Daoy (cell line): Measurements from ENCODE around the gene HMCN1. TPM values are rescaled to one million over a fixed set of nuclear protein-coding genes. Genes with fewer than 3 reads are reported as not detected.

Experiments
- DNase-seq: peaks from one replicate; pipeline ENCODE4 v3.0.0-alpha.2; 2015; ENCODE audit warnings: low read depth
- total RNA-seq: library from RNA; depleted of rRNA; stranded (reverse); fragments of >200 nt; shearing (Covaris generic); gene quantifications from 2 replicates; pipeline ENCODE4 v1.2.3, GENCODE V29; 2014

The HMCN1 gene
- total RNA-seq, 1 experiment from 2014 or later: 2.6 TPM

DNA sequence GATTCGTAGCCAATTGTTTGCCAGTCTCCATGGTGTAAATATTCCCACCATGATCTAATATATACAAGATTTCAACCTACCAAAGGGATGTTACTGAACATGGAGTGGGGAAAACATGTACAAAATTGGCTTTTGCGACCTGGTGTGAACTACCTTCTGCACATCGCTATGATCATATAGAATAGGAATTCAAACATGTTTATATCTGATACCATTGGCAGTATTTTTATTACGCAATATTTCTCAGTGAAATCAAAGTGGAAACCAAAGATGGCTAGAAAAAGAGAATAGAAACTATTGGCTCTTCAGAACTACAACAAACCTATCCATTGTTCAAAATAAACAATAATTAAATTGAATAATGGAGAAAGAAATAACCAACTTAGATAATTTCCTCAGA lies 355.7 kb downstream of the HMCN1 start:
- DNase-seq: no peak

DNA sequence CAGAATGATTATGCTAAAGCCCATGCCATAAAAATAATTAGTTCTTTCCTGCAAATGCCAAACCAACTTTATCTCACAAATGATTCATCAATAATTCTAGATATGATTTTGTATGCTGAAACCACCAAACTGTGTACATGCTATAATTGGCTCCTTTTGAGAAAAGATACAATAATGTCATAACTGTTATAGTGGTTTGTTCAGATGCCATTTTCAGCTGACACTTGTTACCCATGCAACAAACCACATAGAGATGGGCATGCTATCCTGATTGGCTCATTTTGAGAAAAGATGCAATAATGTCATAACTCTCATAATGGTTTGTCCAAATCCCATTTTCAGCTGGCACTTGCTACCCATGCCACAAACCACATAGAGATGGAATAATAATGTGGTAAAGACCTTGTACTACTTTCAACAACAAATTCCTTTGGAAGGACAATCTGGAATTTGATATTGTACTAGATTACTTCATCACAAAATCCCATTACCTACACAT lies 357.1 kb downstream of the HMCN1 start:
- DNase-seq: no peak

DNA sequence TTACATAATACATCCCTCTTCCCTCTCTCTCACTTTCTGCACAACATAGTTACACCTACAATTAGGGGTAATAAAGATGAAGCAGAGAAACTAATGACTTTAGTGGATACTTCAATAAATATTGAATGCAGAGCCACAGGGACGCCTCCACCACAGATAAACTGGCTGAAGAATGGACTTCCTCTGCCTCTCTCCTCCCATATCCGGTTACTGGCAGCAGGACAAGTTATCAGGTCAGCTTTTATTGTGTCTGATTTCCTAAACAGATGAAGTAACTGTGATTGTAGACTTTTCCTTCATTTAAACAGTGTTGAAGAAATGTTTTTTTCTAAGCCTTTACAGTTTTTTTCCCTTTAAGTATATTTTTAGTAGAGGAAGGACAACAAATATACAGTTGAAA lies 359.2 kb downstream of the HMCN1 start:
- DNase-seq: peak; percentile 35

DNA sequence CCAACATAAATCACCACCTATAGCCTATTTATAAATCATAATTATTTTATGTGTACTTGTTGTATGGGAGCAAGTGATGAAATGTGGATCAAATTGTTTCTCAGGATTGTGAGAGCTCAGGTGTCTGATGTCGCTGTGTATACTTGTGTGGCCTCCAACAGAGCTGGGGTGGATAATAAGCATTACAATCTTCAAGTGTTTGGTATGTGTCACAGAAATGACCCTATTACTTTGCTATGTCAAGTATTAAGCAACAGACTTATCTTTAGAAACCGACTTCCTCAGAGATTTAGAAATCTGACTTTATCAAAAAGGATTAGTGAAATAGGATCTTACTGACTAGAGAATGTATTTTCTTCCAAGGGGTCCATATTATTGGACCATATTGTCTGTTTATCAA lies 360.0 kb downstream of the HMCN1 start:
- peak; percentile 60 for DNase-seq

DNA sequence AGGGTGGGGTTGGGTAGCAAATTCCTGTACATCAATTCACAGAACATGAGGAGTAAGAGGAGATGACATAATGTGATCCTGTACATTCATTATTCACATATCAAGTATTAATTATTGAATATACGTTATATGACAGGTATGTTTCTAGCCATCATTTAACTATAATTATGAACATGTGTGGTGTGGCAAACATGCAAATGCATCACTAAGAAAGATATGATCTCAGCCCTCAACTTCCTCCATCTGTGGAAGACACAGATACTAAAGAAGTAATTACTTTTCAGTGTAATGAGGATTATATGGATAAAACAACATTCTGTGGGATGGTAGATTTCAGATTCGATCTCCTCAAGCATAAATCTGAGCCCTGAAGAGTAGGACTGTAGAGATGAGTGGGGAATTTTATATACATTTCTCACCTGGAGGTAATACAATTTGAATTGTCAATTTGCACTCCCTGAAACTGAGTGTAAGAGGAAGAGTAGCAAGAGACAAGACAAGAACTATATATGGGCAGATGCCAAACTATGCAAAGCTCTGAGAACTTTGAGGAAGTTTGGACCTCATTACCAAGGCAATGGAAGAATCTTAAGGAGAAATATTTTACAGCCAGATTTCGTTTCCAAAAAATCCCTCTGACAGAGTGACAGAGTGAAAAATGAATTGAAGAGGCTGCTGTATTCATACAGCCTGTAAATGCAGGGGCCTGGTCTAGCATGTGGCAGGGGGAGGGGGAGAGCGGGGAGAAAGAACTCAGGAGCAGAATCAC lies 365.3 kb downstream of the HMCN1 start:
- no peak for DNase-seq

DNA sequence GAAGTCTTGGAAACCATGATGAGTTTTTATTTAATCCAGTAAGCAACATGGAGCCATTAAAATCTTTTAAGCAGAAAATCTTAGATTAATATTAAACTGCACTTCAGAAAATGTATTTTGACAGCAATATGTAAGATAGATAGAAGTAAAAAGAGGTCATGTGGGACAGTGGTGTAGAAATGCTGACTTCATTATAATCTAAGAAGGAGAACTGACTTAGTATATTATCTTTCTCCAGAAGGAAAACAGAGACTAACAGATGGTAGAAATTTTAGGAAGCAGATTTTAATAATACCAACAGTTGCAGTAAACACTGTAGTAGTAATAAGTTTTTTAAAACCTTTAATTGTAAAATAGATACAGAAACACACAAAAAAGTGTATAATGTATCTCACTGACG lies 367.9 kb downstream of the HMCN1 start:
- DNase-seq: no peak

DNA sequence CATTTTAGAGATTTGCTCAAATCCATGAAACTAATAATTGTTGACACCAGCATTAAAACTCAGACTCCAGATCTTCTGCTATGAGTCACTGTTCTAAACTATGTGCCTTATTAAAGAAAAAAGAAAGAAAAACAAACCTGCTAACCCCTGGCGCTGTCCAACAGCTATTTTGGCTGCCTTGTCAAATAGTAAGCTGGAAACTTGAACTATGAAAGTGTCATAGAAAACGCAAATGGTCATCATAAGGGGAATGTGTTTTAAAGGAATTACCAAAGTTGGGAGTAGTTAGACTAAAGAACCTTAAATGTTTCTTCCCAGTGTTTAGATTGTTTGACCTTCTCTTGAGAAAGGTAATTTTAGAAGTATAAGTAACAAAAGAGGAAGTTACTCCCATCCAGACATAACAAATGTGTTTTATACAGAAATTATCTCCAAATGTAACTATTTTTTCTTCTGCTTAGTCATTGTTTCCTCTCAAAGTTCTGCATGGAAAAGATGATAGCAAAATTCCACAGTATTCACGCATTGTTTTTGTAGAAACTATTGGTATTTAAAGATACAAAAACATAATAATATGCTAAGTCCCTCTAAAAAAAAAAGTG lies 368.5 kb downstream of the HMCN1 start:
- peak; percentile 66 for DNase-seq

DNA sequence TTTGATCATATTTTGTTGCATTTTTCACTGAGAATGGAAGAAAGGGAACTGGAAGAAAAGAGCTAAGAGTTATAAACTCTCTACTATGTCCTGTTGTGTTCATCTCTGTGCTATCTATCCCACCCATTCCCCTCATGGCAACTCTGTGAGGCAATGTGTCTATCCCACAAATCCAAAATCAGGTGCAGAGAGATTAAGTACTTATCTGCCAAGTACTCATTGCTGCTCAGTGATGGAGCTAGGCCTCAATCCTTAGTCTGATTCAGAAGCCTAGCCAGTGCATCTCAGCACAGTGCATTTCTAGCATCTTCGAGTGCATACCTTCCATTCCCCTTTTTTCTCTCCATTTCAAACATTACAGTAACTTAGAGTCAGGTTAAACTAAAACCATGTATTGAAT lies 370.3 kb downstream of the HMCN1 start:
- DNase-seq: no peak

DNA sequence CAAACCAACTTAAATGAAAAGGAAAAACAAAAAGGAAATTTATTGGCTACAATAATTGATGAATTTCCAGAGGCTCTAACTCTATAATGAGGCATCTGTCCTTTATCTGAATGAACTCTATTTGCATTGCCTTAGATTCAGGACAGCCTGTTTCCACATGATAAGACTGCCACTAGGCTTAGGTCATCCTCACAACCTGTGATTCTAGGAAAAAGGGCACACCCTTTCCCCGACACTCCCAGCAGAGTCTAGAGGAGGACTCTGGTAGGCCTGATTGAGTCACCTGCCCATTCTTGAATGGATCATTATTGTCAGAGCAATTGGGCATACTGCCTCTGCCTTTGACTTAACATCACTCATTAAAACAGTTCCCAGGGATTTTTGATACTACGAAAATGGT lies 378.1 kb downstream of the HMCN1 start:
- no peak for DNase-seq

DNA sequence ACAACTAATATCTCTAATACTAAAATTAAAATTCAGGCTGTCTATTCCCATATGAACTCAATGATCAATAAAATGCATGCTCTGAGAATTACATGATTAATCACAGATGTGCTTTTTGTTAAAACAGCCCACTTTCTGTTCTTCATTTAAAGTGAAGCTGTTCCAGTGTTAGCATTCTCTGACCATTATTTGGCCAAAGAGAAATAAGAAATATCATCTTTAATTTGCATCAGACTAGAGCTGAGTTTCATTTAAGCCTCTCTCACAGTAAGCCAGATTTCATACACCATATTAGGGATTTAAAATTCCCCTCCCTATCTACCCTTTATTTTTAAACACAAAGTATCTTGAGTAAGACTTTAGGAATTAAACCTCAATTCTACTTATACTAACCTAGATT lies 379.3 kb downstream of the HMCN1 start:
- no peak for DNase-seq

DNA sequence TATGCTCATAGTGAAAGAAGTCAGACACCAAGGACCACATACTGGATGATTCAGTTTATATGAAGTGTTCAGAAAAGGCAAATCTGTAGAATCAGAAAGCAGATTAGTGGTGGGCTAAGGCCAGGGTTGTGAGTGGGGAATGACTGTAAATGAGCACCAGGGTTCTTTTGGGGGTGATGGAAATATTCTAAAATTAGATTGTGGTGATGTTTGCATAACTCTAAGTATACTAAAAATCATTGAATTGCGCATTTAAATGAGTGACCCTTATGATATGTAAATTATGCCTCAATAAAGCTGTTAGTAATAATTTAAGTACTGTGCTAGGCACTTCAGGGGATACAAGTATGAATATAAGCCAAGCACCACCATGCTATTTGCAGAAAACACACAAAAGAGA lies 384.5 kb downstream of the HMCN1 start:
- no peak for DNase-seq

DNA sequence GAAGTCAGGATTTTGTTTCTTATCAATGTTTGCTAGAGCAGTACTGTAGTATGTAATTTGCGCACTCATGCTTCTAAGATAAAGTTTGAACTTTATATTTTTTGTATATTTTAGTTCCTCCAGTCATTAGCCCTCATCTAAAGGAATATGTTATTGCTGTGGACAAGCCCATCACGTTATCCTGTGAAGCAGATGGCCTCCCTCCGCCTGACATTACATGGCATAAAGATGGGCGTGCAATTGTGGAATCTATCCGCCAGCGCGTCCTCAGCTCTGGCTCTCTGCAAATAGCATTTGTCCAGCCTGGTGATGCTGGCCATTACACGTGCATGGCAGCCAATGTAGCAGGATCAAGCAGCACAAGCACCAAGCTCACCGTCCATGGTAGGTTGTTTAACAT lies 388.6 kb downstream of the HMCN1 start:
- no peak for DNase-seq

DNA sequence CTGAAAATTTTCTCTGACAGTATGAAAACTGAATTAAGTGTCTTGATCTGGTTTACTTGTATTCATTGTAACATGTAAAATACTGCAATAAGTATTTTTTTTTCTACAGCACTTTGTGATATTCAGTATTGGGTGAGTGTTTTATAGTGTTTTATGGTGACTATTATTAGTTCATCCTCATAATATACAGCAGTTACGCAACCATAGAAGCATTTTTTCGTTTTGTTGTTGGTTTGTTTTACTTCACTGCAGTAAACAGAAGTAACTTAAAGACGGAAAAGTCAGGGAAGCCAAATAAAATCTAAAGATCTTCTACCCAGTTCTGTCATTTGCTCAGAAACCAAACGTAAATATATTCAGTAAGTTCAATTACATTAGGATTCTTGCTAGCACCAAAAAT lies 390.8 kb downstream of the HMCN1 start:
- no peak for DNase-seq

DNA sequence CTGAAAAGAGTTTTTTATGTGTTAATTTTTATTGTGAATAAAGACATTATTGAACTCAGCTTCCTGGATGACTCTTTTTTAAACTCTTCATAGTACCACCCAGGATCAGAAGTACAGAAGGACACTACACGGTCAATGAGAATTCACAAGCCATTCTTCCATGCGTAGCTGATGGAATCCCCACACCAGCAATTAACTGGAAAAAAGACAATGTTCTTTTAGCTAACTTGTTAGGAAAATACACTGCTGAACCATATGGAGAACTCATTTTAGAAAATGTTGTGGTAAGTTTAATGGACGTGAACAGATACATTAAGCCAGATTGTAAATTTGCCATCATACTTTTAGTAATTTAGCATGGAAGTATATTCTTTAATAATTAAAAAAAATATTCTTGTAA lies 391.3 kb downstream of the HMCN1 start:
- DNase-seq: no peak

DNA sequence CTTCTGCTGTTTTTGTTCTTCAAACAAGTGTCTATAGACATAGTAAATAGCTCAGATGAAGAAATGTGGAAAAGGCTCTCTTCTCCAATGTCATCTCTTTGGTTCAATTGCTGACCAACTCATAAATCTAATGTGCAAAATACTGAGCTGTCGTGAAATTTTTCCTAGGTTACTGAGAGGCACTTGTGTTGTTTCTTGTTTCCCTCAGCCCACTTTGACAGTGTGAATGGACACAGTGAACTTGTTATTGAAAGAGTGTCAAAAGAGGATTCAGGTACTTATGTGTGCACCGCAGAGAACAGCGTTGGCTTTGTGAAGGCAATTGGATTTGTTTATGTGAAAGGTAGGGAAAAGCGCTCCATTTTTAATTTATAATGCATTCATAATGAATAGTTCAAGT lies 395.6 kb downstream of the HMCN1 start:
- DNase-seq: no peak

DNA sequence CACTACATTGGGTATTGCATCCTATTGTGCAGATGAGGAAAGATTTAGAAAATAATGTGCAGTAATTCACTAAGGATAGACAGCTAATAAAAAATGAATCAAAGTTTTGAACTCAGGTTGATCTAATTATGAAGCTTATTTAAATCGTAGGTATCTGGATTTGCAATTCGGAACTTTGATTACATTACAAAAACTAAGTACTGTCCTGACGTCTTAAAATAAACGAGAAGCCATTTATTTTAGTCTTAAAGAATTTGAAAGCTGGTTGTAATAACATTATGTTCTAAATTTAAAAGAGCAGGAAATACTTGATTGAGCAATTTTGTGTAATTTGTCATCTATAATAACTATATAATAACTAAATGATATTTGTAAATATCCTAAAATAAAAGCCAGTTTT lies 404.9 kb downstream of the HMCN1 start:
- DNase-seq: no peak

DNA sequence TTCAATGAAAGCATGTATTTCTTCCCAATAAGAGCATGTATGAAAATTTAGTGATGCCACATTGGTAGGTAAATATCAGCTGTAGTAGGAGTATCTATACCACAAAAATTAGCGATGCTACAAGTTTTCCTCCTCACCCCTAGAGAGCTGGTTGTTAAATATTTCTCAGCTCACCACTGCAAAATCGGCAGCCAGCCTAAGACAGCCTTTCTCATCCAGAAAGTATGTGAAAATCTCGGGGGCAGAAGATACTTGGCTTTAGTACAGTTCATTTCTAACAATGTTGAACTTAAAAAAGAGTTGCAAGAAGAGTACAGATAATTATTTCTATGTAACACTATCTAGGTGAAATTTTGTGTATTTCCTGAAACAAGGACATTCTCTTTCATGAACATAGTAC lies 405.5 kb downstream of the HMCN1 start:
- no peak for DNase-seq

DNA sequence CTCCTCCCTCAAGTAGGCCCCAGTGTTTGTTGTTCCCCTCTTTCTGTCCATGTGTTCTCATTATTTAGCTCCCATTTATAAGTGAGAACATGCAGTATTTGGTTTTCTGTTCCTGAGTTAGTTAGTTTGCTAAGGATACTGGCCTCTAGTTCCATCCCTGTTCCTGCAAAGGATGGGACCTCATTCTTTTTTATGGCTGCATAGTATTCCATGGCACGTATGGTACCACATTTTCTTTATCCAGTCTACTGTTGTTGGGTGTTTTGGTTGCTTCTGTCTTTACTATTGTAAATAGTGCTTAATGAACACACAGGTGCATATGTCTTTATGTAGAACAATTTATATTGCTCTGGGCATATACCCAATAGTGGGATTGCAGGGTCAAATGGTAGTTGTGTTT lies 408.0 kb downstream of the HMCN1 start:
- no peak for DNase-seq

DNA sequence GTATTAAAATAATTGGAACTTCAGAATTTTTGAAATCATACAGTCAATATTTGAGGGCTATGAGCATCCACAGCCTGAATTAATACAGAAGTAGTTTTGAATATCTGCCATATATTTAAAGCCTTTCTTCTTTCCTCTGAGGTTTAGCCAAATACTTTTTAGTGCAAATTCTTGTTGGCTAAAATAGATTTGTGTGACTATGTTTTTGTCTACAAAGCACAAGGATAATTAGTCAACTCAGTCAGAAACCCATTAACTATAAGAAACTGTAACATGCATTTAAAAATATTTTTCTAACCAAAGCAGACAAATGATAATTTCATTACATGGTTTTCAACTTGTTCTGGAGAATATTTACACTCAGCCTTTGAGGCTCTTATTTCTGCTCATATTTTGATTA lies 408.7 kb downstream of the HMCN1 start:
- no peak for DNase-seq

DNA sequence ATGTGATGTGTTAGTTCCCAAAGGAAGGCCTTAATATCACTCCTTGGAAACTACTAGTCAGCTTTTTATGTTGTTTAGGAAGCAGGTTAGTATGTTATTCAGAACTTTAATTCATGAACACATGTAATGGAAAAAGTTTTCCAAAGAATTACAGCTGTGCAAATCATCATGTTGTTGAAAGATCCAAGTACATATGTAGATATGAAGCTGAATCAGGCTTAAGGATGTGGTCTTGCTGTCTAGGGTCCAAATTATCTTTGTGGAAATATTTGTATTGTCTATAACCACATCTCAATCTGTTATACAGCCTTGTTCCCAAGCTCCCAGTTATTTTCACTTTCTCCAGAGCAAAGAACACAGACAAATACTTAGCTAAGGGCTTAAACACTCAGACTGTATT lies 409.3 kb downstream of the HMCN1 start:
- DNase-seq: no peak

DNA sequence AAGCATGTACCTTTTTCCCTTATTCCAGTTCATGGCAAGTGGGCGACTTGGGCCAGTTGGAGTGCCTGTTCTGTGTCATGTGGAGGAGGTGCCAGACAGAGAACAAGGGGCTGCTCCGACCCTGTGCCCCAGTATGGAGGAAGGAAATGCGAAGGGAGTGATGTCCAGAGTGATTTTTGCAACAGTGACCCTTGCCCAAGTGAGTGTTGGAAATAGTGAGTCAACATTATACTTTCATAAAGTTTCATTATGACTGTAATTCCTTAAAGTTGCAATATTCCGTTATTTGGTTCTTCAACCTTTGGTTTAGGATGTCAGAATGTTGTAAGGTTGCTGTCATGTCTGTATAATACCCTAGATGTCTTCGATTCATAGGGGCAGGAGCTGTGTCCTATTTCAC lies 410.3 kb downstream of the HMCN1 start:
- DNase-seq: no peak

DNA sequence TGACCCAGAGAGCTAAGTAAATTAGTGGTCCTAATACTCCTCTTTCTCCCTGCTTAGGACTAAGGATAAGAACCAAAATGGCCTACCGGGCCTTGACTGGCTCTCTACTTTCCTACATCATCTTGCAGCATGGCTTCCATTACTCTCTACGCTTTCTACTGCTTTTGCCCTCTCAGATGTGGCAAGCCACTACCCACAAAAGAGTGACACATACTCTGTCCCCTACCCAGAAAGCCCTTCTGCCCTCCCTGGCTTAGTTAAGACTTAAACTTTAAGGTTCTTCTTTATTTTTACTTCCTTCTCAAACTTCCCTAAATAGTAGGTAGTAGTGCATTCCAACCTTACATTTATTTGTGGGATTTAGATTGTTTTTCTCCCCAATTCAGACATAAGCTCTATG lies 412.8 kb downstream of the HMCN1 start:
- DNase-seq: no peak

DNA sequence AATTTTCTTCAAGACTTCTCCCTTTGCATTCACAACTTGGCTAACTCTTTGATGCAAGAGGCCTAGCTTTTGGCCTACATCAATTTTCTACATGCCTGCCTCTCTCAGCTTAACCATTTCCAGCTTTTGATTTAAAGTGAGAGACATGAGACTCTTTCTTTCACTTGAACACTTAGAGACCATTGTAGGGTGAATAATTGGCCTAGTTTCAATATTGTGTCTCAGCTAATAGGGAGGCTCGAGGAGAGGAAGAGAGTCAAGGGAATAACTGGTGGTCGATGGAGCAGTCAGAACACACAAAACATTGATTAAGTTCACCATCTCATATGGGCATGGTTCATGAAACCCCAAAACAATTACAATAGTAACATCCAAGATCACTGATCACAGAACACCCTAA lies 415.4 kb downstream of the HMCN1 start:
- DNase-seq: no peak

DNA sequence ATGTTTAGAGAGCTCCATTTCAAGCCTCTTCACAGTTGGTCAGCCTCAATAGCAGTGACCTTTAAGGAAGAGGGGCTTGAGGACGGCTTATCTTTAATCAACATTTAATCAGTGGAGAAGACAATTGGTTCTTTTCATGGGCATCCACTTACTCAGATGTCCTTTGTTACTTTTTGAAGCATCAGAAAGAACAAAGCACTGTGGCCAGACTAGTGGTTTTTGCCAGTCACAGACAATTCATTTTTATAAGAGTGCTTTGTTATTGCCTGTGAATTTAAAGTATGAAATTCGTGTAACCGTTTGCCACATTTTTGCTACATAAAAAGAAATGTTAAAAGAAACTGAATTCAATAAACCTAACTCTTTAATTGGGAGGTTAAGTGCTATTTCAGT lies 418.0 kb downstream of the HMCN1 start:
- DNase-seq: peak; percentile 3
